Gastrocnemius medialis (tissue), 4 donors: ENCODE measurements around the gene SSU72. TPM values are rescaled to one million over a fixed set of nuclear protein-coding genes. Genes with fewer than 3 reads are reported as not detected.

Source experiments
- ATAC-seq, 2 donors: fragments of 150-250 bp; one replicate each; pipeline ENCODE4 v1.9.1; 2016
- DNase-seq, 2 donors: peaks; one replicate each; pipeline ENCODE4 v3.0.0-alpha.2; 2019
- H3K27ac ChIP-seq, 4 donors: fragments of 200-600 bp; sonication (generic); 1 replicate in 1 of 4; 2 replicates in 3 of 4; pipeline ENCODE4 v1.5.1; 2016 to 2018; ENCODE audit warnings: mild to moderate bottlenecking in 2 of 4, moderate library complexity in 1 of 4
- H3K27me3 ChIP-seq, 3 donors: fragments of 200-600 bp; sonication (generic) in 2 of 3; 1 replicate in 1 of 3; 2 replicates in 2 of 3; pipeline versions ENCODE4 v1.5.1 to v1.6.0; 2016 to 2019; ENCODE audit warnings: mild to moderate bottlenecking in 1 of 3, moderate library complexity in 1 of 3
- H3K36me3 ChIP-seq, 2 donors: fragments of 200-600 bp; sonication (generic) in 1 of 2; one replicate each; pipeline ENCODE4 v1.5.1; 2017 to 2018
- H3K4me1 ChIP-seq, 2 donors: fragments of 200-600 bp; sonication (generic) in 1 of 2; one replicate each; pipeline ENCODE4 v1.5.1; 2016 to 2017; ENCODE audit warnings: mild to moderate bottlenecking in 2 of 2
- H3K4me3 ChIP-seq, 4 donors: fragments of 200-600 bp; sonication (generic) in 3 of 4; 1 replicate in 1 of 4; 2 replicates in 3 of 4; pipeline ENCODE4 v1.5.1; 2016 to 2019; ENCODE audit warnings: mild to moderate bottlenecking in 2 of 4
- H3K9me3 ChIP-seq, 3 donors: fragments of 200-600 bp; sonication (generic) in 2 of 3; 1 replicate in 1 of 3; 2 replicates in 2 of 3; pipeline ENCODE4 v1.5.1; 2016 to 2019
- CTCF ChIP-seq, 5 experiments: fragments of 450-650 bp in 3 of 5; fragments of 200-600 bp in 2 of 5; sonication (generic) in 2 of 5; IDR thresholded peaks in 4 of 5; conservative IDR thresholded peaks in 1 of 5; 1 replicate in 4 of 5; 2 replicates in 1 of 5; pipeline ENCODE4 v1.5.1; 2016 to 2019; ENCODE audit warnings: antibody characterized with exemption in 5 of 5, mild to moderate bottlenecking in 3 of 5, moderate library complexity in 3 of 5
- POLR2A ChIP-seq, 2 donors: fragments of 450-650 bp; IDR thresholded peaks; one replicate each; pipeline ENCODE4 v1.6.1; 2017; ENCODE audit warnings: antibody characterized with exemption in 2 of 2, mild to moderate bottlenecking in 2 of 2, moderate library complexity in 2 of 2
- in situ Hi-C, 4 donors: fragments of 200-750 bp; cut with MboI; loops; one replicate each; pipeline versions ENCODE4 v1.15.0 to v1.8.0; 2017; ENCODE audit warnings: low sequenced_read_pairs in 4 of 4
- intact Hi-C: fragments of 100-400 bp; cut with DNase I; formaldehyde crosslinking; loops from one replicate; pipeline ENCODE4 v1.15.1; 2023; ENCODE audit warnings: low total_unique reads
- total RNA-seq, 4 donors: library from RNA; depleted of rRNA; stranded (reverse); fragments of >200 nt; gene quantifications; one replicate each; pipeline versions ENCODE4 v1.1.0 to v1.2.3, GENCODE V29; 2016

The SSU72 gene
- total RNA-seq, 4 donors from 2014 or later: 141 to 235 (median 208) TPM

DNA sequence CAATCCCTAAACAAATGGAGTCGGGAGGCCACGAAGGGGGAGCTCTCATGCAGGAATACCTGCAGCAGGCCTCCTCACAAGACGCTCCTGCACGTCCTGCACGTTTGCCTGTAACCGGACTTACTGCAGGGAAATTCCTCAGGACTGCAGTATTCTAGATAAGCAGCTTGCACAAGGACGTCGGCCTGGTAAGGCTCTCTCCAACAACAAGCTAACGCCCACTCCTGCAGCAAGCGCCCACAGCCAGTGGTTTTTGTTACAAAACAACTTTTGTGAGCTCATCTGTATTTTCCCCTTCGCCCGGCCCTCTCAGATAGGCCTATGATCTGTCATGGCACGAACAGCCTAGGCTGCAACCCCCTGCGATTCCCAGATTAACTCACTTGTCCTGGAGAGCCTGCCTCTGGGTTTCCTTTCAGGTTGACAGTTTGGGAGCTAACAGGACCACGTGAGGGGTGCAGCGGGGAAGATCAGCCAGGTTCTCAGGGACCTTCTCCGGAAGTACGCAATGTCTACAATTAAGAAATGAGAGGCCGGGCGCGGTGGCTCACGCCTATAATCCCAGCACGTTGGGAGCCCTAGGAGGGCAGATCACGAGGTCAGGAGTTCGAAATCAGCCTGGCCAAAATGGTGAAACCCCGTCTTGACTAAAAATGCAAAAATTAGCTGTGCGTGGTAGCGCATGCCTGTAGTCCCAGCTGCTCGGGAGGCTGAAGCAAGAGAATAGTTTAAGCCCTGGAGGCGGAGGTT, 39.7 kb upstream of the SSU72 start:
- ATAC-seq (no peak), DNase-seq (no peak)
- Histone ChIP-seq H3K27ac (peak overlapping the region; percentile 98 to 100 (median 100)), H3K4me3 (peak overlapping the region; percentile 82 to 99 (median 89)), H3K9me3 (no peaks in the 10 kb centered on the region), H3K36me3 (peaks cover 0 to 6% of the 10 kb centered on the region in 2 donors), H3K27me3 (no peaks in the 10 kb centered on the region), H3K4me1 (peaks cover 30 to 31% of the 10 kb centered on the region in 2 donors)
- no peak for TF ChIP-seq POLR2A (IDR thresholded peaks at IDR 0.05)
- TF ChIP-seq CTCF (IDR thresholded peaks at IDR 0.05 in 4 of 5, conservative IDR thresholded peaks at IDR 0.05 in 1 of 5): no peak
- in situ Hi-C loops (no loop called here), intact Hi-C loops (loop anchor here (2.0 kb wide), 1 partner anchor 44 kb away; the partner anchor contains the start of gene CDK11B)

- H3K4me3 ChIP-seq: peak overlapping the region in 2 of 4 donors; percentile 82 to 94
- no peak overlapping the region for H3K27ac ChIP-seq
- in situ Hi-C loops: no loop called here
- no peaks in the 10 kb centered on the region for H3K9me3 ChIP-seq
- H3K36me3 ChIP-seq: peaks cover 0 to 6% of the 10 kb centered on the region in 2 donors
- peaks cover 28% of the 10 kb centered on the region in 2 donors for H3K4me1 ChIP-seq
- ATAC-seq: no peak
- intact Hi-C loops: loop anchor here (2.0 kb wide), 1 partner anchor 45 kb away; the partner anchor contains the start of gene CDK11B
- no peak for DNase-seq
- no peak for TF ChIP-seq POLR2A (IDR thresholded peaks at IDR 0.05)
- TF ChIP-seq CTCF (IDR thresholded peaks at IDR 0.05 in 4 of 5, conservative IDR thresholded peaks at IDR 0.05 in 1 of 5): no peak
- H3K27me3 ChIP-seq: no peaks in the 10 kb centered on the region
Observed at GRCh38 chr1:1613509-1614082, 38.9 kb upstream of the SSU72 start.

- Histone ChIP-seq H3K9me3 (no peaks in the 10 kb centered on the region), H3K27ac (no peak overlapping the region), H3K27me3 (no peaks in the 10 kb centered on the region), H3K4me1 (peaks cover 20 to 21% of the 10 kb centered on the region in 2 donors), H3K36me3 (peaks cover 0 to 6% of the 10 kb centered on the region in 2 donors), H3K4me3 (no peak overlapping the region)
- DNase-seq: no peak
- intact Hi-C loops: no loop called here
- no peak for ATAC-seq
- TF ChIP-seq CTCF (IDR thresholded peaks at IDR 0.05 in 4 of 5, conservative IDR thresholded peaks at IDR 0.05 in 1 of 5) (no peak), POLR2A (IDR thresholded peaks at IDR 0.05) (no peak)
- in situ Hi-C loops: no loop called here
Observed at GRCh38 chr1:1612104-1612400, 37.4 kb upstream of the SSU72 start.

DNA sequence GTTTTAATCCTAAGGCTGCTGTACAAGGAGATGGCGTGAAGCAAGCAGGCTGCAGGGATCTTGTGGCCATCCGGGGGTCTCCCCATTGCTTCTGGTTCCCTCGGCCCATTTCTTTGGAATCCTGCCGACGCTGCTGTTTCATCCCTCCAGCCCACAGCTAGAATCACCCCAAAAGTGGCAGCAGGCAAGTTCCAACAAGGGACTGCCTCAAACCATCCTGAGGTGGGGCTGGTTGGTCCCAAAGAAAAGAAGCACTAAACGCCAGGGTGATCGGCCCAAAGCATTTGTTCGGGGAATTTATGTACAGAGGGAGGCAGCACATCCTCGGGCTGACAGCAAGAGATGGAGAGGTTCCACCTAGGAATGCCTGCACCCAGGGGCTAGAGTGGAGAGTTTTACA, 36.1 kb upstream of the SSU72 start:
- in situ Hi-C loops (no loop called here), intact Hi-C loops (no loop called here)
- Histone ChIP-seq H3K36me3 (peaks cover 0 to 6% of the 10 kb centered on the region in 2 donors), H3K4me3 (no peak overlapping the region), H3K27ac (no peak overlapping the region), H3K4me1 (peaks cover 13% of the 10 kb centered on the region in 2 donors), H3K27me3 (no peaks in the 10 kb centered on the region), H3K9me3 (no peaks in the 10 kb centered on the region)
- DNase-seq (no peak), ATAC-seq (no peak)
- TF ChIP-seq POLR2A (IDR thresholded peaks at IDR 0.05) (no peak), CTCF (IDR thresholded peaks at IDR 0.05 in 4 of 5, conservative IDR thresholded peaks at IDR 0.05 in 1 of 5) (no peak)
